ENCODE results near the gene DNAJB8. TPM values are rescaled to one million over a fixed set of nuclear protein-coding genes. Genes with fewer than 3 reads are reported as not detected.

DNAJB8 gene
- total RNA-seq, 4 donors from 2014 or later: not detected

DNA sequence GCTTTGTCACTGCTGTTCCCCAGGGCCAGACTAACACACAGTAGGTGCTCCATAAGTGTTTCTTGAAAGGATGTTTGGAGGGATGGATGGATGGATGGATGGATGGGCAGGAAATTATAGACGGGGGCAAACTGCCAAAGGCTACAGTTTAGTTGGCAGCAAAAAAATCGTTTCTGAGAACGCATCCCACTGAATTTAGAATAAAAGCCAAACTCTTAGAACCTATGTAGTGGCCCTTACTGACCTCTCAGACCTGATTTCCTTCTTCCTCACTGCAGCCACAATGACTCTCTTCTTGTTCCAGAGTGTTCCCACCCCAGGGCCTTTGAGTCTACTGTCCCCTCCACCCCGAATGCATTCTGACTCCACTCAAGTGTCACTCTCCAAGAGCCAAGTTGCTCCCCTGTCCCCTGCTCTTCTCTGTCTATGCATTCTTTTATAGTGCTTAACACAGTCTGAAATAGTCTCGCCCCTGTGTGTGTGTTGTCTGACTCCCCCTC, 31.5 kb upstream of the DNAJB8 start:
- TF ChIP-seq POLR2A (IDR thresholded peaks at IDR 0.05) (no peak), EP300 (IDR thresholded peaks at IDR 0.05) (no peak)
- TF ChIP-seq, protein P1, sequence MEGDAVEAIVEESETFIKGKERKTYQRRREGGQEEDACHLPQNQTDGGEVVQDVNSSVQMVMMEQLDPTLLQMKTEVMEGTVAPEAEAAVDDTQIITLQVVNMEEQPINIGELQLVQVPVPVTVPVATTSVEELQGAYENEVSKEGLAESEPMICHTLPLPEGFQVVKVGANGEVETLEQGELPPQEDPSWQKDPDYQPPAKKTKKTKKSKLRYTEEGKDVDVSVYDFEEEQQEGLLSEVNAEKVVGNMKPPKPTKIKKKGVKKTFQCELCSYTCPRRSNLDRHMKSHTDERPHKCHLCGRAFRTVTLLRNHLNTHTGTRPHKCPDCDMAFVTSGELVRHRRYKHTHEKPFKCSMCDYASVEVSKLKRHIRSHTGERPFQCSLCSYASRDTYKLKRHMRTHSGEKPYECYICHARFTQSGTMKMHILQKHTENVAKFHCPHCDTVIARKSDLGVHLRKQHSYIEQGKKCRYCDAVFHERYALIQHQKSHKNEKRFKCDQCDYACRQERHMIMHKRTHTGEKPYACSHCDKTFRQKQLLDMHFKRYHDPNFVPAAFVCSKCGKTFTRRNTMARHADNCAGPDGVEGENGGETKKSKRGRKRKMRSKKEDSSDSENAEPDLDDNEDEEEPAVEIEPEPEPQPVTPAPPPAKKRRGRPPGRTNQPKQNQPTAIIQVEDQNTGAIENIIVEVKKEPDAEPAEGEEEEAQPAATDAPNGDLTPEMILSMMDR (IDR thresholded peaks at IDR 0.05): no peak
- peaks cover 0 to 22% (median 9%) of the 10 kb centered on the region in 4 donors for H3K4me1 ChIP-seq
- 26 to 31% methylated on average over 5 of the region's 5 CpGs for WGBS, 2 donors
- DNase-seq (ENCODE audit: low spot score in 2 of 2): no peak
- no peaks in the 10 kb centered on the region for H3K36me3 ChIP-seq
- peaks cover 10 to 95% of the 10 kb centered on the region in 2 donors for H3K27me3 ChIP-seq
- H3K9me3 ChIP-seq: no peaks in the 10 kb centered on the region
- no peak overlapping the region for H3K27ac ChIP-seq
- peak overlapping the region in 3 of 4 donors; percentile 41 to 54 (median 49) for H3K4me3 ChIP-seq

DNA sequence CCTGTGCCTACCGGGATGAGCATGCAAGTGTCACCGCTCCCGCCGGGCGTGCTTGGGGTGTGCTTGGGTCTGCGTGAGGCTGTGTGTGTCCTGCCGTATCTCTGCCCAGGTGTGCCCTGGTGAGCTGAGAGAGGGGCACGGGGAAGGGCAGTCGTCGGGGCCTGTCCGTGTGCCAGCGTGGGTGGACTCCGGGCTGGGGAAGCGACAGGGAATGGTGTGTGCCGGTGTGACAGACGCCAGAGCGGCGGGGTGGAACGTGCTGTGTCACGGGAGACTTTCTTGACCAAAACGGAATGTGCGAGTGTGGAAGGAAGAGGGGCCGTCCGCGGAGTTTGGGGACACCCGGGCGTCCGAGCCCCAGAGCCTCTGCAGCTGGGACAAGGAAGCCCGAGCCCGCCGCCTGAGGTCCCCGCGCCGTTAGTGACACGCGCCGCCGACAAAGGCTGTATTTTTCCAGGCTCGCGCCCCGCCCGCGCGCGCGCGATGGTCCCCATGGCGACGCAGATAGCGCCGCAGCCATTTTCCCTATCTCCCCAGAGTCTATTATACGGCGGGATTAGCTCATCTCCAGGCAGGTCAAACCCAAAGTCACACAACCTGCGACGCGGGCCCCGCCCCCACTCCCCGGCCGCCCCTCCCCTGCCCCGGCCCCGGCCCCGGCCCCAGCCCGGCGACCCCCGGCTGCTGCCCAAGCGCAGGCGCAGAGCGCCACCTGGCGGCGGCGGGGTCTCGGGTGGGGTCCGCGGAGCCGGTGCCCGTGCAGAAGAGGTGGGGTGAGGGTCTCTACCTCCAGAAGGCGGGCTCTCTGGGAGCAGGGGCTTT, 30.8 kb upstream of the DNAJB8 start:
- Histone ChIP-seq H3K9me3 (no peaks in the 10 kb centered on the region), H3K27ac (no peak overlapping the region), H3K4me1 (peaks cover 0 to 29% (median 14%) of the 10 kb centered on the region in 4 donors), H3K4me3 (peak overlapping the region; percentile 33 to 54 (median 45)), H3K27me3 (peaks cover 10 to 95% of the 10 kb centered on the region in 2 donors), H3K36me3 (no peaks in the 10 kb centered on the region)
- no peak for DNase-seq (ENCODE audit: low spot score in 2 of 2)
- WGBS, 2 donors: 3 to 5% methylated on average over 37 to 60 of the region's 77 CpGs
- TF ChIP-seq, protein P1 (IDR thresholded peaks at IDR 0.05): peak; percentile 48 to 90 (median 67)
- no peak for TF ChIP-seq EP300 (IDR thresholded peaks at IDR 0.05)

DNA sequence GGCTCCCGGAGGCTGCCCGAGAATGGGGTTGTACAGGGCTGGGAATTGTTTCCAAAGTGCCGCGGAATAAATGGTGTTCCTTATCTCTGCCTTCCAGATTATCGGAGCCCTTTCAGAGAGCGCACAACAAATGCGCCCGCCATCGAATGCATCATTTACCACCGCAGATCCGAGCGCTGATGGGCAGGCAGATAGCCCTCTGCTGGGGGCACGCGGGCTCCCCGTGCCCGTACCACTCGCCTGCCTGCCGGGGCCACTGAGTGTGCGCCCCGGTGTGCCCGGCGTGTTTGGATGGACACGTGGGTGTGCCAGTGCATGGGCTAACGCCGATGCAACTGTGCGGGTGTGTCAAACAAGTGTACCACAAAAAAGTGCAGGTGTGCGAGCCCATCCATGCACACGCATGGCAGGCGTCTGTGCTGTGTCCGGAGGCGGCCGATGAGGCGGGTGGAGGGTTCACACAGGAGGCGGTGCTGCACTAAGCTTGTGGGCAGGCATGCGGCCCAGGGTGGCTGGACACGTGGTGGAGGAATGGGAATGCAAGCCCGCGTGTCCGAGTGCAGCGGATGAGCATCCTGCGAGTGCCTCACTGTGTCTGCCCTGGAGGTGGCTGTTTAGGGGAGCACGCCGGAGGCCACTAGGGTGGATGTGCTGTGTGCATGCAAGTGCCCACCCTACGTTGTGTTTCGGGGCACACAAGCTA, 30.1 kb upstream of the DNAJB8 start:
- Histone ChIP-seq H3K36me3 (no peaks in the 10 kb centered on the region), H3K4me3 (peak overlapping the region in 2 of 4 donors; percentile 49 to 54), H3K27ac (no peak overlapping the region), H3K4me1 (peaks cover 0 to 37% (median 19%) of the 10 kb centered on the region in 4 donors), H3K9me3 (no peaks in the 10 kb centered on the region), H3K27me3 (peaks cover 15 to 95% of the 10 kb centered on the region in 2 donors)
- WGBS, 2 donors: 18 to 22% methylated on average over 40 of the region's 45 CpGs
- TF ChIP-seq, protein P1 (IDR thresholded peaks at IDR 0.05): no peak
- TF ChIP-seq POLR2A (IDR thresholded peaks at IDR 0.05): no peak
- no peak for TF ChIP-seq EP300 (IDR thresholded peaks at IDR 0.05)
- no peak for DNase-seq (ENCODE audit: low spot score in 2 of 2)

DNA sequence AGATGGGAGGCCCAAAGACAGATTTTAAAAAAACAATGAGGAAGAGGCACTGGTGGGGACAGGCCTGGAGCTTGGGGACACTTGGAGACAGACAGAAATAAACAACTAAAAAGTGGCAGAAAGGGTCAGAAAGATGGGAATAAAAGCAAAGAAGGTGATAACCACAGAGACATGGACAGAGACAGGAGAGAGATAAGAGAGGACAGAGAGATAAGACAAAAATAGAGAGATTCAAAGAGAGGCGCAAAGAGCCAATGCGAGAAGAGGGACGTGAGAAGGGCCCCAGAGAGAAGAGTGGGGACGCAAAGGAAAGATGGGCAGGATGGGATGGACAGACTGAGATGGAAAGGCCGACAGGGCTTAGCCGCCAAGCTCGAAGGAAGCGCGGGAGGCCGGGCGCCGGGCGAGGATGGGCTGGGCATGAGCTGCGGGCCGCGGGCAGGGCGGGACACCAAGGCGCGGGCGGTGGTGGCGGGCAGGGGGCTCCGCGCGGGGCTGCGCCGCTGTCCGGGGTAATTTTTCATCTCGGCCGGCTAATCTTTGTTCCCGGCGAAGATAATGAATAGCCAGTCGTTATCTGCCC, 29.4 kb upstream of the DNAJB8 start:
- peaks cover 15 to 95% of the 10 kb centered on the region in 2 donors for H3K27me3 ChIP-seq
- H3K9me3 ChIP-seq: no peaks in the 10 kb centered on the region
- no peaks in the 10 kb centered on the region for H3K36me3 ChIP-seq
- TF ChIP-seq POLR2A (IDR thresholded peaks at IDR 0.05) (no peak), EP300 (IDR thresholded peaks at IDR 0.05) (no peak)
- TF ChIP-seq, protein P1 (IDR thresholded peaks at IDR 0.05): no peak
- no peak overlapping the region for H3K27ac ChIP-seq
- no peak for DNase-seq (ENCODE audit: low spot score in 2 of 2)
- H3K4me3 ChIP-seq: no peak overlapping the region
- peaks cover 0 to 43% (median 22%) of the 10 kb centered on the region in 4 donors for H3K4me1 ChIP-seq
- 38 to 39% methylated on average over 32 of the region's 32 CpGs for WGBS, 2 donors
